ENCODE measurements around the gene YOD1.

The YOD1 gene

GRCh38 chr1:207006914-207007313 lies 44.1 kb downstream of the YOD1 start:
- no peak for DNase-seq (ENCODE audit: low spot score)

- DNase-seq (ENCODE audit: low spot score): no peak
These were observed 44.9 kb downstream of the YOD1 start for GRCh38 chr1:207006083-207006482.

GRCh38 chr1:207004931-207005830 lies 45.8 kb downstream of the YOD1 start:
- peak; percentile 66 for DNase-seq (ENCODE audit: low spot score)

GRCh38 chr1:207003210-207003609 lies 47.8 kb downstream of the YOD1 start:
- DNase-seq (ENCODE audit: low spot score): no peak

GRCh38 chr1:207002724-207003146 lies 48.3 kb downstream of the YOD1 start:
- DNase-seq (ENCODE audit: low spot score): no peak

GRCh38 chr1:207001492-207002245 lies 49.3 kb downstream of the YOD1 start:
- DNase-seq (ENCODE audit: low spot score): no peak

- DNase-seq (ENCODE audit: low spot score): no peak
These were observed 50.2 kb downstream of the YOD1 start for GRCh38 chr1:207000651-207001291.

- DNase-seq (ENCODE audit: low spot score): no peak
These were observed 52.2 kb downstream of the YOD1 start for GRCh38 chr1:206998816-206999215.

Measured in RKO (cell line).